OCI-LY7 (cell line): ENCODE data around the gene TTC9C. TPM values are rescaled to one million over a fixed set of nuclear protein-coding genes. Genes with fewer than 3 reads are reported as not detected.

Experiments used
- BruUV-seq: library from RNA; stranded (reverse); fragments of 400-500 nt; replicated peaks from 2 replicates; lab custom pipeline; 2021; lab: Mats Ljungman, UMichigan
- CTCF ChIA-PET: fragments of 300-600 bp; sonication (Branson Sonifier 250); formaldehyde crosslinking; loops from one replicate; lab custom pipeline; 2022; ENCODE audit warnings: antibody characterized with exemption; ENCODE audit not compliant: unreplicated experiment; lab: Charles Lee
- POLR2A ChIA-PET: fragments of 300-600 bp; sonication (Branson Sonifier 250); formaldehyde crosslinking; loops from one replicate; lab custom pipeline; 2022; ENCODE audit warnings: antibody characterized with exemption; lab: Charles Lee
- DNase-seq: peaks from one replicate; pipeline ENCODE4 v3.0.0-alpha.2; 2015; ENCODE audit warnings: low spot score
- H2AFZ ChIP-seq: fragments of 200-600 bp; sonication (generic), shearing (Covaris generic); 2 replicates; pipeline ENCODE4 v1.6.1; 2014; ENCODE audit warnings: mild to moderate bottlenecking, antibody characterized with exemption, low read length, moderate library complexity
- H3K27ac ChIP-seq: fragments of 200-600 bp; sonication (generic); 2 replicates; pipeline ENCODE4 v1.5.1; 2014; ENCODE audit warnings: mixed run types, low read depth, mild to moderate bottlenecking, moderate library complexity, low read length, inconsistent platforms; ENCODE audit not compliant: poor library complexity, severe bottlenecking
- H3K36me3 ChIP-seq: fragments of 200-600 bp; sonication (generic); 2 replicates; pipeline ENCODE4 v1.6.1; 2014; ENCODE audit warnings: mild to moderate bottlenecking, antibody characterized with exemption, low read length, moderate library complexity, mixed read lengths; ENCODE audit not compliant: insufficient read depth
- H3K4me1 ChIP-seq: fragments of 200-600 bp; sonication (generic); 2 replicates; pipeline ENCODE4 v1.5.1; 2014; ENCODE audit warnings: mild to moderate bottlenecking, low read length; ENCODE audit not compliant: insufficient read depth, poor library complexity, severe bottlenecking
- H3K4me2 ChIP-seq: fragments of 200-600 bp; sonication (generic); 2 replicates; pipeline ENCODE4 v1.6.1; 2014; ENCODE audit warnings: mild to moderate bottlenecking, low read length
- H3K4me3 ChIP-seq: fragments of 200-600 bp; sonication (generic); 2 replicates; pipeline ENCODE4 v1.5.1; 2014; ENCODE audit warnings: mild to moderate bottlenecking, low read depth, low read length; ENCODE audit not compliant: poor library complexity, severe bottlenecking
- H3K79me2 ChIP-seq: fragments of 200-600 bp; sonication (generic); 2 replicates; pipeline ENCODE4 v1.6.1; 2016; ENCODE audit warnings: low read depth, mild to moderate bottlenecking, low read length, moderate library complexity, mixed read lengths; ENCODE audit not compliant: insufficient read depth
- H3K9me2 ChIP-seq: fragments of 200-600 bp; sonication (generic); 2 replicates; pipeline ENCODE4 v1.6.1; 2016; ENCODE audit warnings: mild to moderate bottlenecking, low read length, mixed read lengths; ENCODE audit not compliant: insufficient read depth
- H3K9me3 ChIP-seq: fragments of 200-600 bp; sonication (generic); 2 replicates; pipeline ENCODE4 v1.6.1; 2014; ENCODE audit warnings: mild to moderate bottlenecking, mixed run types, low read length, mixed read lengths
- H4K20me1 ChIP-seq: fragments of 200-600 bp; sonication (generic); 2 replicates; pipeline ENCODE4 v1.6.1; 2014; ENCODE audit warnings: mild to moderate bottlenecking, antibody characterized with exemption, low read length, moderate library complexity, mixed read lengths; ENCODE audit not compliant: insufficient read depth
- EZH2phosphoT487 ChIP-seq: fragments of 200-600 bp; sonication (generic); IDR thresholded peaks from 2 replicates; pipeline ENCODE4 v1.6.1; 2018; ENCODE audit warnings: low read depth, borderline replicate concordance, mild to moderate bottlenecking, mixed run types, antibody characterized with exemption, low read length, moderate library complexity, mixed read lengths
- intact Hi-C: fragments of 100-400 bp; cut with micrococcal nuclease; formaldehyde crosslinking; loops from one replicate; pipeline ENCODE4 v1.10.0; 2022; ENCODE audit not compliant: unreplicated experiment
- total RNA-seq, 2 experiments: library from RNA; depleted of rRNA in 1 of 2; stranded (reverse); fragments of >200 nt in 1 of 2; shearing (Covaris generic) in 1 of 2; gene quantifications; 2 replicates each; pipeline ENCODE4 v1.2.3, GENCODE V29; 2014 to 2022
- TF ChIP-seq, protein P1 (sequence below): fragments of 200-600 bp; sonication (generic); conservative IDR thresholded peaks from 2 replicates; pipeline ENCODE4 v1.5.1; 2014; ENCODE audit warnings: mild to moderate bottlenecking, antibody characterized with exemption, low read length, moderate library complexity, mixed read lengths

TTC9C gene
- total RNA-seq, 2 experiments from 2014 or later, result 51.7 to 70.2 TPM

GRCh38 chr11:62726156-62726914, 2.0 kb upstream of the TTC9C start:
- H3K9me2 ChIP-seq, result no peaks in the 10 kb centered on the region
- intact Hi-C loops, result loop anchor here (2.0 to 10.0 kb wide), 6 partner anchors 20 to 132 kb away; partner anchors contain the start of genes BSCL2, GNG3, LBHD1 and TMEM179B
- H3K9me3 ChIP-seq, result no peaks in the 10 kb centered on the region
- H2AFZ ChIP-seq, result 0 out of 2 replicates have a peak overlapping the region, but pooled peaks have one; percentile 9
- peak overlapping the region; percentile 75 for H3K4me2 ChIP-seq
- peaks cover 28% of the 10 kb centered on the region for H3K4me1 ChIP-seq
- CTCF ChIA-PET, result interaction anchor here (0.6 kb wide), 1 partner anchor 1082 kb away, joined by 3 read pairs; no protein-coding TSS in a partner anchor
- peaks cover 35% of the 10 kb centered on the region for H4K20me1 ChIP-seq
- peak overlapping the region; percentile 97 for H3K4me3 ChIP-seq
- H3K36me3 ChIP-seq, result peaks cover 58% of the 10 kb centered on the region
- POLR2A ChIA-PET, result interaction anchor here (0.6 to 1.9 kb wide), 13 partner anchors 8 to 135 kb away, joined by 3 to 14 read pairs (median 6); partner anchors contain the start of genes POLR2G, TAF6L, TUT1 and ZBTB3
- DNase-seq, result peak; percentile 37
- peaks cover 89% of the 10 kb centered on the region for H3K79me2 ChIP-seq
- TF ChIP-seq EZH2phosphoT487, result no peak
- TF ChIP-seq, protein P1, sequence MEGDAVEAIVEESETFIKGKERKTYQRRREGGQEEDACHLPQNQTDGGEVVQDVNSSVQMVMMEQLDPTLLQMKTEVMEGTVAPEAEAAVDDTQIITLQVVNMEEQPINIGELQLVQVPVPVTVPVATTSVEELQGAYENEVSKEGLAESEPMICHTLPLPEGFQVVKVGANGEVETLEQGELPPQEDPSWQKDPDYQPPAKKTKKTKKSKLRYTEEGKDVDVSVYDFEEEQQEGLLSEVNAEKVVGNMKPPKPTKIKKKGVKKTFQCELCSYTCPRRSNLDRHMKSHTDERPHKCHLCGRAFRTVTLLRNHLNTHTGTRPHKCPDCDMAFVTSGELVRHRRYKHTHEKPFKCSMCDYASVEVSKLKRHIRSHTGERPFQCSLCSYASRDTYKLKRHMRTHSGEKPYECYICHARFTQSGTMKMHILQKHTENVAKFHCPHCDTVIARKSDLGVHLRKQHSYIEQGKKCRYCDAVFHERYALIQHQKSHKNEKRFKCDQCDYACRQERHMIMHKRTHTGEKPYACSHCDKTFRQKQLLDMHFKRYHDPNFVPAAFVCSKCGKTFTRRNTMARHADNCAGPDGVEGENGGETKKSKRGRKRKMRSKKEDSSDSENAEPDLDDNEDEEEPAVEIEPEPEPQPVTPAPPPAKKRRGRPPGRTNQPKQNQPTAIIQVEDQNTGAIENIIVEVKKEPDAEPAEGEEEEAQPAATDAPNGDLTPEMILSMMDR, result no peak
- H3K27ac ChIP-seq, result peak overlapping the region; percentile 93
- no TSS peak for BruUV-seq

DNA sequence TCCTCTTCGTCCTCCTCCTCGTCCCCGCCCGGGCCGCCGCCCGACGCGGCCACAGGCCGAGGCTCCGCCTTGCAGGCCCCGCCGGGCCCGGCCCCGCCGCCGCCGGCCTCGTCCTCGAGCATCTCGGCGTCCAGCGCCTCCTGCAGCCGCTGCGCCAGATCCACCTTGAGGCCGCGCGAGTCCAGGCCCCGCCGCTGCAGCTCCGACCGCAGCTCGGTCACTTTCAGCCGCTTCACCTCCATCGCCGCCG, 1.4 kb upstream of the TTC9C start:
- H3K79me2 ChIP-seq, result peaks cover 88% of the 10 kb centered on the region
- H3K9me3 ChIP-seq, result no peaks in the 10 kb centered on the region
- ChIA-PET POLR2A (interaction anchor here (0.8 to 1.9 kb wide), 21 partner anchors 8 to 155 kb away, joined by 3 to 15 read pairs (median 5); partner anchors contain the start of genes B3GAT3, C11orf98, CSKMT and EEF1G), CTCF (interaction anchor here (0.6 to 1.2 kb wide), 3 partner anchors 10 to 1082 kb away, joined by 3 to 4 read pairs (median 3); no protein-coding TSS in a partner anchor)
- H4K20me1 ChIP-seq, result peaks cover 35% of the 10 kb centered on the region
- peaks cover 28% of the 10 kb centered on the region for H3K4me1 ChIP-seq
- peak overlapping the region; percentile 97 for H3K4me3 ChIP-seq
- no peak for TF ChIP-seq EZH2phosphoT487
- TF ChIP-seq, protein P1, result no peak
- H3K36me3 ChIP-seq, result peaks cover 58% of the 10 kb centered on the region
- peak overlapping the region; percentile 75 for H3K4me2 ChIP-seq
- H3K9me2 ChIP-seq, result no peaks in the 10 kb centered on the region
- intact Hi-C loops, result loop anchor here (1.0 to 10.0 kb wide), 7 partner anchors 20 to 132 kb away; partner anchors contain the start of genes BSCL2, GNG3, LBHD1 and TAF6L
- TSS peak; percentile 60 for BruUV-seq
- no peak for DNase-seq
- H3K27ac ChIP-seq, result peak overlapping the region; percentile 93
- H2AFZ ChIP-seq, result peak overlapping the region; percentile 9; the same call in 1 of the 2 replicates
